Measurements from ENCODE around the gene SLC6A5. TPM values are rescaled to one million over a fixed set of nuclear protein-coding genes. Genes with fewer than 3 reads are reported as not detected.

SLC6A5 gene
- total RNA-seq, 1 experiment from 2014 or later = not detected

GRCh38 chr11:20609727-20610707 lies 10.6 kb downstream of the SLC6A5 start:
- Histone ChIP-seq H3K27ac (ENCODE audit: low read depth, low read length) (no peak overlapping the region), H4K20me1 (ENCODE audit: insufficient read depth) (no peaks in the 10 kb centered on the region), H3K36me3 (ENCODE audit: control insufficient read depth in 1 of 2, insufficient read depth in 2 of 2, low read length in 2 of 2) (no peaks in the 10 kb centered on the region), H3K4me3 (replicated peaks in 1 of 2; ENCODE audit: low read depth in 1 of 2, low read length in 2 of 2) (peak overlapping the region in 1 of 2 experiments; percentile 11; a peak in 1 of 4 replicates), H3K27me3 (ENCODE audit: insufficient read depth, low read length) (peaks cover 21% of the 10 kb centered on the region; the same call in 1 of the 2 replicates), H3K9ac (ENCODE audit: low read length) (no peak overlapping the region), H3K4me2 (ENCODE audit: low read length) (peak overlapping the region; percentile 56), H2AFZ (ENCODE audit: low read depth, low read length, poor library complexity, severe bottlenecking) (peak overlapping the region; percentile 88), H3K9me3 (ENCODE audit: control insufficient read depth in 1 of 2, insufficient read depth in 1 of 2, low read depth in 1 of 2, low read length in 2 of 2) (no peaks in the 10 kb centered on the region), H3K9me2 (ENCODE audit: insufficient read depth) (no peaks in the 10 kb centered on the region), H3K79me2 (ENCODE audit: insufficient read depth, low read length) (no peaks in the 10 kb centered on the region), H3K4me1 (ENCODE audit: control insufficient read depth in 1 of 2, insufficient read depth in 2 of 2, low read length in 2 of 2) (peaks cover 0 to 9% of the 10 kb centered on the region in 2 experiments; a peak in 1 of 4 replicates)
- CTCF ChIA-PET = interaction anchor here (0.5 to 1.9 kb wide), 9 partner anchors 9 to 482 kb away, joined by 3 to 23 read pairs (median 3); no protein-coding TSS in a partner anchor
- no TSS peak for BruUV-seq (replicated peaks)
- TF ChIP-seq SIN3A (IDR thresholded peaks at IDR 0.05; ENCODE audit: low read depth) (no peak), RAD21 (IDR thresholded peaks at IDR 0.05; ENCODE audit: low read depth) (peak; percentile 88), CTCF (IDR thresholded peaks at IDR 0.05 in 2 of 3, conservative IDR thresholded peaks at IDR 0.05 in 1 of 3; ENCODE audit: borderline replicate concordance in 1 of 3, insufficient read depth in 1 of 3, low read depth in 2 of 3, low read length in 2 of 3) (peak; percentile 71 to 90 (median 90); a peak in 5 of 6 replicates), YY1 (IDR thresholded peaks at IDR 0.05; ENCODE audit: extremely low read depth, insufficient replicate concordance, low read depth, low read length) (peak; percentile 8)
- RAD21 ChIA-PET (ENCODE audit: low non-redundant PET in 1 of 2, low total read pairs in 2 of 2, uncharacterized antibody in 2 of 2, unreplicated experiment in 2 of 2) = interaction anchor here (0.6 to 1.4 kb wide), 4 partner anchors 12 to 482 kb away, joined by 3 to 5 read pairs (median 3); no protein-coding TSS in a partner anchor
- DNase-seq (ENCODE audit: low read depth, low spot score) (peak; percentile 41), ATAC-seq (peak; percentile 97)
- intact Hi-C loops (cut with micrococcal nuclease) = loop anchor here (1.0 to 10.0 kb wide), 5 partner anchors 213 to 658 kb away; partner anchors contain the start of gene PRMT3
- POLR2A ChIA-PET = no interaction called here

All from HCT116 (cell line).